ENCODE data around the gene SUN1.
"Not testable (repeated sequence)": the region's sequence is repeated elsewhere in the genome, so short reads cannot be mapped to it uniquely, and the experiment has no call there.

SUN1 gene

GRCh38 chr7:835485-836401, 3.5 kb downstream of the SUN1 start:
- DNase-seq (ENCODE audit: low read depth), result no peak

GRCh38 chr7:836429-836828, 4.2 kb downstream of the SUN1 start:
- no peak for DNase-seq (ENCODE audit: low read depth)

DNA sequence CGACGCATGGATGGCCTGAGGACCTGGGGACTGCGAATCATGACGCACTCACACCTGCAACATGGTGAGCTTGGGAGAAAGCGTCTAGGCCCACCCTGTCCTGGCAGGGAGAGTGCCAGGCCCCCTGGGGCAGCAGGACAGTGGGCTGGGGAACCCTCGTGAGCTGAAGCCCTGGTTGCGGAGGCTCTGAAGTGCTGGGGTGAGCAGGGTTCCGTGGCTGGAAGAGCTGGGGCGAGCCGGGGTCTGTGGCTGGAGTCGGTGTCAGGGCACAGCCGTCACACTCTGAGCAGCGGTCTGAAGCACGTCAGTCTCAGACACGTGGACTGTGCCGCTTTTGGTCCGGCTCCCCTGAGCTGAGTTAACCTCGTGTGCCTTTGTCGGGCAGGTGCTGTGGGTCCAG, 4.7 kb downstream of the SUN1 start:
- DNase-seq (ENCODE audit: low read depth), result no peak

- no peak for DNase-seq (ENCODE audit: low read depth)
Observed at GRCh38 chr7:840001-840600, 7.8 kb downstream of the SUN1 start.

GRCh38 chr7:841943-842342, 9.7 kb downstream of the SUN1 start:
- no peak for DNase-seq (ENCODE audit: low read depth)

DNA sequence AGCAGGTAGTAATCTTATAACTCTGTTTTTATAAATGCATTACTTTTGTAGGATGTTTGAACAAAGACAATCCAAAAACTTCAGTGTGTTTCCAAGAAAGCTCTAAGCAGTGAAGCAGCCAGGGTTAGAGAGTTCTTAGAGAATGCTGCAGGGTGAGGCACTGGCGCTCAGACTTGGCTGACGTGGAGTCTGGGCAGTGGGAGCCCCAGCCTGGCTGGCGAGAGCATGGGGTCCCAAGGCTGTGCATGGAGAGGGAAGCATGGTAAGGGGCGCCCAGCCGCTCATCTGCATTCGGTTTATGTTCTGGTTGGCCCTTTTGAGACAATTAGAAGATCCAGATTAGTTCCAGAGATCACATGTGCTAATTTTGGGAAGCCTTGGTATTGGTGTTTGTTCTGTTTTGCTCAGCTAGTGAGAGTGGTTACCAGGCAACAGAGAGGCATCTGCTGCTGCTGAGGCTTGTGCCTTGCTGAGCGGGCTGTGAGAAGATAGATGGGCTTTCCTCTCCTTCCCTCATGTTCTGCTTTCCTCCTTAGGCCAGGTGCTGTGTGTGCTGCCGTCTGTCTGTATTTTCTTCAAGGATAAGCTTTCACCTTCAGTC, 10.3 kb downstream of the SUN1 start:
- no peak for DNase-seq (ENCODE audit: low read depth)

DNA sequence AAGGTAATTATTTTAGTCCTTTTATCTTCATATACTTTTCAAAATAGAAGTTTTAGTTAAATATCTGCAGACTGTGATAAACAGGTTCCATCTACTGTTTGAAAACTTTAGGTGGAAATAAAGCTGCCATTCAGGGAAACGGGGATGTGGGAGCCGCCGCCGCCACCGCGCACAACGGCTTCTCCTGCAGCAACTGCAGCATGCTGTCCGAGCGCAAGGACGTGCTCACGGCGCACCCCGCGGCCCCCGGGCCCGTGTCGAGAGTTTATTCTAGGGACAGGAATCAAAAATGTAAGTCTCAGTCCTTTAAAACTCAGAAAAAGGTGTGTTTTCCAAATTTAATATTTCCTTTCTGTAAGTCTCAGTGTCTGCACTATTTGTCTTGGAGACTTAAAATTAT, 11.0 kb downstream of the SUN1 start:
- DNase-seq (ENCODE audit: low read depth), result no peak

DNA sequence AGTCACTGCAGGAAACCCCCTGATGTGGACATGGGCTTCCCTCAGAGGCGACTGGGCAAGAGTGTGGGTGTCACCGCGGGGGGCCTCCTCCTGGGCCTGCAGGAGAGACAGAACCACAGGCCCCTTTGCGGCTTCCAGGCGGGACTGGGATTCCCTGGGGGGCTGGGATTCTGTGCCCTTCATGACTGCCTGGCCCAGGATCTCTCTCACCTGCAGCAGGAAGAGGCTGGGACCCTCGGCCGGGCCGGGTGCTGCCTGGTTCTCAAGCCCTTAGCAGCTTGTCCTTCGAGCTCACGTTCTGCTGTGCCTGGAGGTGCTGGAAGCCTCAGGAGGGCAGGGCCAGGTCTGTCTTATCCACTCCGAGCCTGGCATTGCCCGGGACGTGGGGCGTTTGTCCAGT, 11.8 kb downstream of the SUN1 start:
- no peak for DNase-seq (ENCODE audit: low read depth)

DNA sequence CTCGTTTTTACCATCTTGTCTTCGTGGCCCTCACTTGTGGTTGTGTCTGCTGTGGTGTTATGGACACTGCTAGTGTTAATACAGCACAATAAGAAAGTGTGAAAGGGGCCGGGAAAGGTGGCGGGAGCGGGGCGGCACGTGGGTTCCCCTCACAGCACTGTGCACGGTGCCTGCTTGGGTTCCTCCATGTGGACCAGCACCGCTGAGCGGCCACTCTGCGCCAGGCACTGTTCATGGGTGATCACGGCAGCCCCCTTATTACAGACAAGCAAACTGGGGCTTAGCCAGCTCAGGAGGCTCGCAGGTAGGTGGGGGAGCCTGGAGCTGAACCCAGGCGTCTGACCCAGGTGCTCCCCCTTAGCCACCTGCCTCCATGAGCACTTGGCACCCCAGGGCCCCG, 12.2 kb downstream of the SUN1 start:
- no peak for DNase-seq (ENCODE audit: low read depth)

DNA sequence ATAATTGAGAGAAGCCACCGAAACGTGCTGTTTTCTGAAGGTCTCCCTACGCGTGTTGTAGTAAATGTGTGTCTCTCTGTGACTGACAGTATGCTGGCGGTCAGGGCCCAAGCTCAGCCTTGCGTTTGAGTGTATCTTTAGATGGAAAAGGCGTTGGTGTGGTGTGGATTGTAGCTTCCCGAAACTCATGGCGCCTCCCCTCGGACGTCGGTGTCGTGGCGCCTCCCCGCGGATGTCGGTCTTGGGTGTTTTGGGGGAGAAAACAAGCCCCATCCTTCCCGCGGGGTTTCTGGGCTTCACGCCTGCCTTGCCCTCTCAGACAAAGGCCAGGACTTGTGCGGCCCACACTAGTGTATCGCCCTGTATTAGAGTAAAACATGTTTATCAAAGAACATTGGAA, 12.8 kb downstream of the SUN1 start:
- DNase-seq (ENCODE audit: low read depth), result no peak

DNA sequence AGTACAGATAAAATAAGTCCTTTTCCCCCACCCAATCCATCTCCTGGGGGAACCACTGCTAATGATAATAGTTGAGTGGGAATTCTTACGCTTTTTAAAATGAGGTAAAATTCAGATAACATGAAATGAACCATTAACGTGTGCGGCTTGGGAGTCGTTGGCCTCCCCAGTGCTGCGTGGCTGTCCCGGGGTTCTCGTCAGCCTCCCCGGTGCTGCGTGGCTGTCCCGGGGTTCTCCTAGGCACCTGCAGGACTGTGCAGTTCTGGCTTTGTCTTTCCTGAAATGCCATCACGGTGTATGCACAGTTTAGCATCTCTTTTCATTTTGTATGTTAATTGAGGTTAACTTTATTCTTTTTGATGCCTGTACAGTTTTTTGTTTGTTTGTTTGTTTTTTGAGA, 13.5 kb downstream of the SUN1 start:
- DNase-seq (ENCODE audit: low read depth), result no peak

- DNase-seq (ENCODE audit: low read depth), result not testable (repeated sequence)
Observed at GRCh38 chr7:846958-847650, 14.8 kb downstream of the SUN1 start.

- not testable (repeated sequence) for DNase-seq (ENCODE audit: low read depth)
Observed at GRCh38 chr7:847728-848127, 15.5 kb downstream of the SUN1 start.

GRCh38 chr7:849145-849544, 16.9 kb downstream of the SUN1 start:
- DNase-seq (ENCODE audit: low read depth), result no peak

DNA sequence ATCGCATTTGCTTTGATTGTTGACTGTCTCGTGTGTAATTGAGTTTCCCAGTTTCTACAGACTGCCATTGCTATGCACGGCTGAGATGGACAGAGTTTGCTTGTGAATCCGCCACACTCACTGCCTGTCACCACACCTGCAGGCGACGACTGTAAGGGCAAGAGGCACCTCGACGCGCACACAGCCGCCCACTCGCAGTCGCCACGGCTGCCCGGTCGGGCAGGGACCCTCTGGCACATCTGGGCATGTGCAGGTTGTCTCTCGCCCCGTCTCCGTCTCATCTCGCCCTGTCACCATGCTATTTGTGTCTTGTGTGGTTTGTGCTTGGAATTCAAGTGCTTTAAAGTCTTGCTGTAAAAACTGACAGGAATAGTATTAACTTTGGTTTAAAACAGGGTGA, 17.5 kb downstream of the SUN1 start:
- no peak for DNase-seq (ENCODE audit: low read depth)

- no peak for DNase-seq (ENCODE audit: low read depth)
Observed at GRCh38 chr7:851204-851603, 18.9 kb downstream of the SUN1 start.

GRCh38 chr7:853366-854117, 21.3 kb downstream of the SUN1 start:
- no peak for DNase-seq (ENCODE audit: low read depth)

- DNase-seq (ENCODE audit: low read depth), result no peak
Observed at GRCh38 chr7:854118-854775, 22.0 kb downstream of the SUN1 start.

DNA sequence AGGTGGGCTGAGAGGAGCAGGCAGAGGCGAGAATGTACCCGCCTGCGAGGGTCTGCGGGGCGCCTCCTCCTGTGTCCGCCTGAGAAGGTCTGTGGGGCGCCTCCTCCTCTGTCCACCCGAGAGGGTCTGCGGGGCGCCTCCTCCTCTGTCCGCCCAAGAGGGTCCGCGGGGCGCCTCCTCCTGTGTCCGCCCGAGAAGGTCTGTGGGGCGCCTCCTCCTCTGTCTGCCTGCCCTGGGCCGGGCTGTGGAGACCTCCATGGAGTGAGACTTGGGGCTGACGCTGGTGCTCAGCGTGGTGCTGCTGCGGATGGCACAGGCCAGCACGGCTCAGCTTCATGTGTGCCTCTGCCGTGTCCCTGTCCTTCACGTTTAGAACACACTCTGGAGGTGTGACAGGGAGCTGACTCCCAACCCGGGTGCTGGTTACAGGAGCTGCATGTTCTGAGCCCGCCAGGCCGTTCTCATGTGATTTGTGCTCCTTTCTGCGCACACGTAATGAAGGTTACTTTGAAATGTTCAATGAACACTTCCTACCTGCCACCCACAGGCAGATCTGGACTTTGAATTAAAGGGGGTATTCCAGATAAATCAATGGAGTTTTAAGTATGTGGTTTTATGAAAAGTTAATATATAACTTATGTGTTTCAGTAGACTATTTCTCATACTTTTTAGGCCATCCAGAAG, 23.6 kb downstream of the SUN1 start:
- no peak for DNase-seq (ENCODE audit: low read depth)

- no peak for DNase-seq (ENCODE audit: low read depth)
Observed at GRCh38 chr7:856444-857095, 24.3 kb downstream of the SUN1 start.

Measured in activated T-helper 1 cell treated with Interleukin-2 at 50 U/mL for 16 hours (primary cell).